ENCODE measurements around the gene CTU2.

DNA sequence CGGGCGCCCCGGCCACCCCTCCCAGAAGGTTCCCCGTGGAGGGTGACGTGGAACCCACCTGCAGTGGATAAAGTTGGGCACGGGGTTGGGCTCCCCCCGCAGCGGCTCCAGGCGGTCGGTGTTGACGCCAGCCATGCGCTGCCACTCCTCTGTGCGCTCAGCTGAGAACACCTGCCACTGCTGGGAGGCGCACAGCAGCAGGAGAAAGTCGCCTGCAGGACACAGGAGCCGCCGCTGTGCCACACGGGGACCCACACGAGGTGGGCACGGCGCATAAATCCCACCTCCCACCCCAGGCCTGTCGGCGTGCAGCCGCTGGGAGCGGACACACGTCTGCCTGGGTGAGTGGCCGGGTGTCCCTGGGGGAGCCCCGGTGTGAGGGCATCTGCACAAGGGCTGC, 20.7 kb downstream of the CTU2 start:
- TF ChIP-seq EP300 (IDR thresholded peaks at IDR 0.05; ENCODE audit: borderline replicate concordance in 1 of 2, low read depth in 2 of 2, low read length in 2 of 2) (no peak), CBX5 (IDR thresholded peaks at IDR 0.05; ENCODE audit: low read depth, low read length) (no peak), CBX8 (IDR thresholded peaks at IDR 0.05; ENCODE audit: borderline replicate concordance, low read depth, low read length) (no peak), SP1 (IDR thresholded peaks at IDR 0.05; ENCODE audit: low read depth, low read length) (no peak), ZNF274 (IDR thresholded peaks at IDR 0.05; ENCODE audit: borderline replicate concordance, extremely low read depth, low read length) (no peak), SIN3A (conservative IDR thresholded peaks at IDR 0.05 in 1 of 2, IDR thresholded peaks at IDR 0.05 in 1 of 2; ENCODE audit: low read depth in 1 of 2, low read length in 2 of 2) (no peak), POLR2AphosphoS5 (IDR thresholded peaks at IDR 0.05; ENCODE audit: low read depth, low read length) (no peak), ASH2L (IDR thresholded peaks at IDR 0.05; ENCODE audit: low read length) (no peak), POLR2A (IDR thresholded peaks at IDR 0.05; ENCODE audit: control extremely low read depth in 1 of 2, low read depth in 2 of 2, low read length in 2 of 2) (no peak), RFX5 (IDR thresholded peaks at IDR 0.05; ENCODE audit: borderline replicate concordance, low read depth, low read length) (no peak), JUND (IDR thresholded peaks at IDR 0.05; ENCODE audit: low read length) (no peak), RAD21 (IDR thresholded peaks at IDR 0.05 in 1 of 2, conservative IDR thresholded peaks at IDR 0.05 in 1 of 2; ENCODE audit: low read depth in 2 of 2, low read length in 2 of 2) (no peak)
- TF ChIP-seq, protein P1, sequence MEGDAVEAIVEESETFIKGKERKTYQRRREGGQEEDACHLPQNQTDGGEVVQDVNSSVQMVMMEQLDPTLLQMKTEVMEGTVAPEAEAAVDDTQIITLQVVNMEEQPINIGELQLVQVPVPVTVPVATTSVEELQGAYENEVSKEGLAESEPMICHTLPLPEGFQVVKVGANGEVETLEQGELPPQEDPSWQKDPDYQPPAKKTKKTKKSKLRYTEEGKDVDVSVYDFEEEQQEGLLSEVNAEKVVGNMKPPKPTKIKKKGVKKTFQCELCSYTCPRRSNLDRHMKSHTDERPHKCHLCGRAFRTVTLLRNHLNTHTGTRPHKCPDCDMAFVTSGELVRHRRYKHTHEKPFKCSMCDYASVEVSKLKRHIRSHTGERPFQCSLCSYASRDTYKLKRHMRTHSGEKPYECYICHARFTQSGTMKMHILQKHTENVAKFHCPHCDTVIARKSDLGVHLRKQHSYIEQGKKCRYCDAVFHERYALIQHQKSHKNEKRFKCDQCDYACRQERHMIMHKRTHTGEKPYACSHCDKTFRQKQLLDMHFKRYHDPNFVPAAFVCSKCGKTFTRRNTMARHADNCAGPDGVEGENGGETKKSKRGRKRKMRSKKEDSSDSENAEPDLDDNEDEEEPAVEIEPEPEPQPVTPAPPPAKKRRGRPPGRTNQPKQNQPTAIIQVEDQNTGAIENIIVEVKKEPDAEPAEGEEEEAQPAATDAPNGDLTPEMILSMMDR (IDR thresholded peaks at IDR 0.05; ENCODE audit: control extremely low read depth in 1 of 3, insufficient read depth in 1 of 3, low read depth in 1 of 3, low read length in 3 of 3): no peak
- TF ChIP-seq, protein P2, sequence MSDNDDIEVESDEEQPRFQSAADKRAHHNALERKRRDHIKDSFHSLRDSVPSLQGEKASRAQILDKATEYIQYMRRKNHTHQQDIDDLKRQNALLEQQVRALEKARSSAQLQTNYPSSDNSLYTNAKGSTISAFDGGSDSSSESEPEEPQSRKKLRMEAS (IDR thresholded peaks at IDR 0.05): no peak

All from H1 (cell line).